LNCaP clone FGC (cell line): ENCODE data around the gene LRRC2.
"Not testable (repeated sequence)": the region's sequence is repeated elsewhere in the genome, so short reads cannot be mapped to it uniquely, and the experiment has no call there.

Experiments used
- DNase-seq: peaks from one replicate; pipeline ENCODE4 v3.0.0-alpha.2; 2011; ENCODE audit warnings: low read depth
- H3K4me3 ChIP-seq: 2 replicates; pipeline ENCODE4 v1.5.1; 2011; ENCODE audit warnings: mild to moderate bottlenecking, low read depth, low read length, control low read depth
- TF ChIP-seq, protein P1 (sequence below): IDR thresholded peaks from 2 replicates; pipeline ENCODE4 v1.5.1; 2012; ENCODE audit warnings: mild to moderate bottlenecking; ENCODE audit not compliant: control insufficient read depth, insufficient read depth; ENCODE audit errors: extremely low read depth

The LRRC2 gene

DNA sequence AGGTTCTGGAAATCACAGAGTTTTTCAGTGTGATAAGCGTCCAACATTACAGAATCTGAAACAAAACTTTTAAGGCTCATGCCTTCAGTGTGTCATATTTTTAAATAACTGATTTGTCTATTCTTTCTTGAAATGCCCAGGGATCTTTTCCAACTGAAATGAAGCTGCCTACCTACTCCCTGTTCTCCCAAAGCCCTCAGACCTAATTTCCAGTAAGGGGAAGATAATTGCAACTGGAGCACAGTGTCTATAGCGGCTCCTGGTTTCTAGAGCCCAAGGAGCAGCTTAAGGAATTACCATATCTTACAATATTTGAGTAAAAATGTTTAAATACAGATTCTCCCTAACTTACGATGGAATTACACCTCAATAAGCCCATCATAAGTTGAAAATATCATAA, 33.0 kb downstream of the LRRC2 start:
- no peak overlapping the region for H3K4me3 ChIP-seq
- no peak for DNase-seq
- TF ChIP-seq, protein P1, sequence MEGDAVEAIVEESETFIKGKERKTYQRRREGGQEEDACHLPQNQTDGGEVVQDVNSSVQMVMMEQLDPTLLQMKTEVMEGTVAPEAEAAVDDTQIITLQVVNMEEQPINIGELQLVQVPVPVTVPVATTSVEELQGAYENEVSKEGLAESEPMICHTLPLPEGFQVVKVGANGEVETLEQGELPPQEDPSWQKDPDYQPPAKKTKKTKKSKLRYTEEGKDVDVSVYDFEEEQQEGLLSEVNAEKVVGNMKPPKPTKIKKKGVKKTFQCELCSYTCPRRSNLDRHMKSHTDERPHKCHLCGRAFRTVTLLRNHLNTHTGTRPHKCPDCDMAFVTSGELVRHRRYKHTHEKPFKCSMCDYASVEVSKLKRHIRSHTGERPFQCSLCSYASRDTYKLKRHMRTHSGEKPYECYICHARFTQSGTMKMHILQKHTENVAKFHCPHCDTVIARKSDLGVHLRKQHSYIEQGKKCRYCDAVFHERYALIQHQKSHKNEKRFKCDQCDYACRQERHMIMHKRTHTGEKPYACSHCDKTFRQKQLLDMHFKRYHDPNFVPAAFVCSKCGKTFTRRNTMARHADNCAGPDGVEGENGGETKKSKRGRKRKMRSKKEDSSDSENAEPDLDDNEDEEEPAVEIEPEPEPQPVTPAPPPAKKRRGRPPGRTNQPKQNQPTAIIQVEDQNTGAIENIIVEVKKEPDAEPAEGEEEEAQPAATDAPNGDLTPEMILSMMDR: no peak

DNA sequence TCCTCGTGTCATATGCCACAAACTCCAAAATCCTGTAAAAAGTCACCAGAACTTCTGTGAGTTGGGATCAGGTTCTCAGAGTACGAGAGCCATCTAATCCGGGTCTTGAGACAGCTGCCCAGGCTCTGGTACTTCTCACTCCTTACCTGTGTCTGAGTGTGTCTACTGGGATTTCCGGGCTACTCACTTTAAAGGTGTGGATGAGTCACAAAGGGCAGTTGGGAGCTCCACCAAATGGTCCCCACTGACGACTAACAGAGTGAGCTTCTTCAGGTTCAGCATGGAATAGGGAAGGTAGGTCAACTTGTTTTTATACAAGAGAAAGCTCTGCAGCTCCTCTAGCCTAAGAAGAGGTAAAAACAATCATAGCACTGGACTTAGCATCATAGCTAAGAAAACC, 38.9 kb downstream of the LRRC2 start:
- no peak for DNase-seq
- TF ChIP-seq, protein P1: no peak
- H3K4me3 ChIP-seq: no peak overlapping the region

DNA sequence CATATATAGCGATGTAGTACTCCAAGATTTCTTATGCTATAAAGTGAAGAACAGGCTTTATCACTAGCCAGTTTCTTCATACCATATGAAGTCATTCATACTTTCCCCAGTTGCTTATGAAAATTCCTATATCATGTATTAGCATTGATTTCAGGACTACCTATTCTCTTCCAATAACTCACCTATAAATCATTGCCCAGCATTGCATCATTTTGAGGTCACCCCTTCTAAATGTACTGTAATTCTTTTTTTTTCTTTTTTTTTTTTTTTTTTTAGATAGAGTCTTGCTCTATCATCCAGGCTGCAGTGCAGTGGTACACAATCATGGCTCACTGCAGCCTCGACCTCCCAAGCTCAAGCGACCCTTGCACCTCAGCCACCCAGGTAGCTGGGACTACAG, 41.3 kb downstream of the LRRC2 start:
- DNase-seq: no peak
- no peak overlapping the region for H3K4me3 ChIP-seq
- TF ChIP-seq, protein P1: no peak

DNA sequence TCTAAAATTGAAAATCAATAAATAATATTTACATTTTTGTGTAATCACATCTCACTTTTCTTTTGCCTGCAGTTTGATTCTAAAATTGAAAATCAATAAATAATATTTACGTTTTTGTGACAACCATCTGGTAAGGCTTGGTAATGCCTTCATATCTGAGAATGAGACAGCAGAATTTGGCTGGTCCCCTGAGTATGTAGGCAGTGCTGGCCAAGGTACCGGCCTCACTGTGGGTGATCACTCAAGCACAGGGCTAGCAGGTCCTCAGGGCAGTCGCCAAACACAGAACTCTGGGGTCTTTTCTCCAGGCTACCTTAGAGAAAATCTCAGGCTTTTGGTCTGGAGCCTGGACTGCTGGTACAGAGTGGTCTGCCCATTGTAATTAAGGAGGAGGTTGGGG, 42.1 kb downstream of the LRRC2 start:
- DNase-seq: no peak
- TF ChIP-seq, protein P1: no peak
- no peak overlapping the region for H3K4me3 ChIP-seq

DNA sequence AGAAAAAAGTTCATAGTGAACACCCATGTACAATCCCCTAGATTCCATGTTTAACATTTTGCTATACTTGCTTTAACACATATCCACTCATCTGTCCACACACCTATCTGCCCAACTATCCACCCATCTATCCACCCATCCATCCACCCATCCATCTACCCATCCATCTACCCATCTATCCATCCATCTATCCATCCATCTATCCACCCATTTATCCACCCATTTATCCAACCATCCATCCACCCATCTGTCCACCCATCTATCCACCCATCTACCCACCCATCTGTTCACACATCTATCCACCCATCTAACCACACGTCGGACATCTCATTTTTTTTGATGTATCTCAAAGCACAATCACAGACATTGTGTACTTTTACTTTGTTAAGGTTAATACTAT, 42.5 kb downstream of the LRRC2 start:
- TF ChIP-seq, protein P1: no peak
- no peak overlapping the region for H3K4me3 ChIP-seq
- no peak for DNase-seq

DNA sequence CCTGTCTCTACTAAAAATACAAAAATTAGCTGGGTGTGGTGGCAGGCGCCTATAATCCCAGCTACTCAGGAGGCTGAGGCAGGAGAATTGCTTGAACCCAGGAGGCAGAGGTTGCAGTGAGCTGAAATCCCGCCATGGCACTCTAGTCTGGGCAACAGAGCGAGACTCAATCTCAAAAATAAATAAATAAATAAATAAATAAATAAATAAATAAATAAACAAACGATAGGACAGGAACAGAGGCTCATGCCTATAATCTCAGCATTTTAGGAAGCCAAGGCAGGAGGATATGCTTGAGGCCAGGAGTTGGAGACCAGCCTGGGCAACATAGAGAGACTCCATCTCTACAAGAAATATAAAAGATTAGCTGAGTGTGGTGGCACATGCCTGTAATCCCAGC, 43.9 kb downstream of the LRRC2 start:
- not testable (repeated sequence) for DNase-seq, H3K4me3 ChIP-seq

DNA sequence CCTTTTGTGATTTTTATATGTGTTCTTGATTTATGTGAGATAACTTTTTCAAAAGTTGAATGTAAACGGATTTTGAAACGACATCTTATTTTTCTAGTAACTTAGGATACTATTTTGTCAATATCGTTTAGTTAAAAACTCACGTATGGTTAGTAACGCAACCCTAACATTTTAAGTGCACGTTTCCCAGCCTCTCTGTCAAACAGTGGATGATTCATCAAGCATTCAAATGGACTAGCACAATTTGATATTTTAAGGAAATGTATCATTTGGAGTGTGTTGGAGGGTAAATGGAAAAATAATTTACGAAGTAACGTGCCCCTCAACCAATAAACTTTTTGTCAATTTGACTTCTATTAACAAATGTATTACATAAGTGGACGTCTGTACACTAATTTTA, 45.0 kb downstream of the LRRC2 start:
- DNase-seq: no peak
- TF ChIP-seq, protein P1: no peak
- no peak overlapping the region for H3K4me3 ChIP-seq

DNA sequence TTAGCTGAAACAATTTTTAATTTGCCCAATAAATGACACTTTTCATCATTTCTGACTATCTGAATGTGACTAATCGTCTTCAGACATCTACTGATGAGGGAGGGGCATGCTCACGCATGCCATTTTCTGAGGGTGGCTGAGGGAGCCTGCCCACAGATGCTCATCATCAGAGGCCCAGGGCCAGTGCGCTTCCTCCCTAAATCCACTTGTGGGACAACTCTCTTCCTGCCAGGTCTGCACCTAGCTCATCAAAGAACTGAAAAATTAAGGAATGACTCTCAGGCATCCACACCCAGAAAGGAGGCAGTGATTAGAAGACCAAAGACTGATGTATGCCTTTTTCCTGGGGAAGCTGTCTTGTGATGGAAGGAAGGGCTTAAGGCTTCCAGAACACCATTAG, 45.6 kb downstream of the LRRC2 start:
- TF ChIP-seq, protein P1: no peak
- DNase-seq: no peak
- no peak overlapping the region for H3K4me3 ChIP-seq
